Stimulated activated CD8-positive, alpha-beta memory T cell treated with anti-CD3 and anti-CD28 coated beads, Interleukin-15, amount 100 ng/mL, for 4 hours (primary cell): ENCODE measurements around the gene HSD17B7.
A peak's percentile ranks its signal among the peaks of the same experiment; 100 is the strongest.
"Not testable (repeated sequence)": the region's sequence is repeated elsewhere in the genome, so short reads cannot be mapped to it uniquely, and the experiment has no call there.

Source experiments
- DNase-seq, 2 donors: peaks; one replicate each; pipeline ENCODE4 v3.0.0-alpha.2; 2020; ENCODE audit warnings: low read depth in 2 of 2

The HSD17B7 gene

DNA sequence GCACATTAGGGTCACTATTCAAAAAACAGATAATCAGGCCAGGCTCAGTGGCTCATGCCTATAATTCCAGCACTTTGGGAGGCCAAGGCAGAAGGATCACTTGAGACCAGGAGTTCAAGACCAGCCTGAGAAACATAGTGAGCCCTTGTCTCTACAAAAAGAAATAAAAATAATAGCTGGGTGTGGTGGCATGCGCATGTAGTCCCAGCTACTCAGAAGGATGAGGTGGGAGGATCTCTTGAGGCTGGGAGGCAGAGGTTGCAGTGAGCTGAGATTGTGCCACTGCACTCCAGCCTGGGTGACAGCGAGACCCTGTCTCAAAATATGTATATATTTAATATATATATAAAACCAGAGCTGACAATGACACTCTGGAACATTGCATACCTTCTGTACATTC lies 21.9 kb downstream of the HSD17B7 start:
- DNase-seq: not testable (repeated sequence)

DNA sequence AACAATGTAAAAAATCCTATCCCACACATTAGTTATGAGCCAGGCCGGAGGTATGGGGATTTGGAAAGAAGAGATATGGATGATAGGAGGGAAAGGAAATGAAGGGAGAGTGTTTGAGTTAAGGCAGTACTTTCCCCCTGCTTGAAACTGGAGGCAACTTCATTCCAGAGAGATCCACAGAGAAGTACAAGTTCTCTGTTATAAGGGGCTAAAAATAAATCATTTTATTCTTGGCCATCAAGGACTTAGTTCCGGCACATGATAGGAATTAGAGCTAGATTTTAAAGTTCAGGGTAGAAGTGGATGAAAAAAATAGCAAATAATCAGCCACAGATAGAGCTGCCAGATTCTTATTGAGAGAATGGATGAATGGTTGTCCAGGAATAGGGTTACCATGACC lies 27.6 kb downstream of the HSD17B7 start:
- not testable (repeated sequence) for DNase-seq

- not testable (repeated sequence) for DNase-seq
Observed at GRCh38 chr1:162818666-162819065, 28.2 kb downstream of the HSD17B7 start.

DNA sequence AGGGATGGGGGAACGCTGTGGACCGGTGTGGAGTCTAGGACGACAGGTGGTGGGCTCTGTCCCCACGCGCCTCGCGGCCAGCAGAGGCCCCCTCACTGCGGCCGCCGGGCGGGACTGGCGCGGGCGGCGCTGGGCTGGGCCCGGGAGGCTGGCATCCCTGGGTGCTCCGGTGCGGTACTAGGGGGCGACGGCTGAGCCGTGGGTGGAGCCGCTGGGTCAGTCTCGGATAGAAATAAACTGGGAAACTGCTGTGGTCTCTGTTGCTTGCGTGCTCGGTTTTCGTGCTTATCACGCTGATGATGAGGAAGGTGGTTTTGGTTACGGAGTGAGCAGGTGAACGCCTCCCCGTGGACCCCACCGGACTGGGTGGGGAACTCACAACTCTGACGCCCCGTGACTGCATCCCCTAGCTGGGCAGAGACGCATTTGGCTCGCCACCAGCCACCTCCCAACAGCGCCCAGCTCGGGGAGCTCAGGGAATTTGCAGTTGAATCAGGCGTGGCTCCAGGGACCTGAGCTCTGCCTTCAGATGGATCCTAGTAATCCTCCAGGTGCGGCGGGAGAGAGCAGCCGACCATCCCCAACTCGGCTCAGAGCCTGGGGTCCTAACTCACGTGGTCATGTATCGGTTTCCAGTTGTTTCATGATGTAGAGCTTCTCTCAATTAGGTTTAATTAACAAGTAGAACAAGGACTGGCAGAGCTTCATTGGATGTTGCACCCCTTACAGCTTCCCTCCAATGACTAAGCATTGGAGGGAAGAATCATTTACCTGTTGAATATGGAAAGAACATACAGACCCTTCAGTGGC lies 32.1 kb downstream of the HSD17B7 start:
- DNase-seq: no peak

DNA sequence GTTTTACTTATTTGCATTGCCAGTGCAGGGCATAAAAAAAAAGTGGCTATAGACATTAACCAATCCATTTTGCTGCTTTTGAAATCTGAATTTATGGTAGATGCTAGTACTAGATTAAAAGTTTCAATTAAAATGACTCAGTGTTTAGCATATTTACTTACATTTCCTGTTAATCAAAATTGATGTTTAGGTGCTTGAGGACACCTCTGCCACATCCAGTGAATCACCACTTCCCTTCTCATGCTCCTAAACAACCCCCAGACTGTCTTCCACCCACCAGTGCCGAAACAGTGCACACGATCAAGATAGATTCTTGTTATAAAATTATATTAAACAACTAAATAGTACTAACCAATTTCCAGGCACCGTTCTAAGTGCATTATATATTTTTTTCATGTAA lies 32.7 kb downstream of the HSD17B7 start:
- no peak for DNase-seq

- no peak for DNase-seq
Observed at GRCh38 chr1:162823771-162824525, 33.4 kb downstream of the HSD17B7 start.

DNA sequence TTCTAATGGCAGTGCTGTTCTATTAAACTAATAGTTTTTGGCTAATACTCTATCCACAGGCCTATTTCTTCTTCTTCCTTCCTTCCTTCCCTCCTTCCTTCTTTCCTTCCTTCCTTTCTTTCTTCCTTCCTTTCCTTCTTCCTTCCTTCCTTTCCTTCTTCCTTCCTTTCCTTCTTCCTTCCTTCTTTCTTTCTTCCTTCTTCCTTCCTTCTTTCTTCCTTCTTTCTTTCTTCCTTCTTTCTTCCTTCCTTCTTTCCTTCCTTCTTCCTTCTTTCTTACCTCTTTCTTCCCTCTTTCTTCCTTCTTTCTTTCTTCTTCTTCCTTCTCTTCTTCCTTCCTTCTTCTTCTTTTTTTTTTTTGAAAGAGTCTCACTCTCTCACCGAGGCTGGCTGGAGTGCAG lies 38.8 kb downstream of the HSD17B7 start:
- no peak for DNase-seq

GRCh38 chr1:162832470-162832869 lies 42.0 kb downstream of the HSD17B7 start:
- no peak for DNase-seq

DNA sequence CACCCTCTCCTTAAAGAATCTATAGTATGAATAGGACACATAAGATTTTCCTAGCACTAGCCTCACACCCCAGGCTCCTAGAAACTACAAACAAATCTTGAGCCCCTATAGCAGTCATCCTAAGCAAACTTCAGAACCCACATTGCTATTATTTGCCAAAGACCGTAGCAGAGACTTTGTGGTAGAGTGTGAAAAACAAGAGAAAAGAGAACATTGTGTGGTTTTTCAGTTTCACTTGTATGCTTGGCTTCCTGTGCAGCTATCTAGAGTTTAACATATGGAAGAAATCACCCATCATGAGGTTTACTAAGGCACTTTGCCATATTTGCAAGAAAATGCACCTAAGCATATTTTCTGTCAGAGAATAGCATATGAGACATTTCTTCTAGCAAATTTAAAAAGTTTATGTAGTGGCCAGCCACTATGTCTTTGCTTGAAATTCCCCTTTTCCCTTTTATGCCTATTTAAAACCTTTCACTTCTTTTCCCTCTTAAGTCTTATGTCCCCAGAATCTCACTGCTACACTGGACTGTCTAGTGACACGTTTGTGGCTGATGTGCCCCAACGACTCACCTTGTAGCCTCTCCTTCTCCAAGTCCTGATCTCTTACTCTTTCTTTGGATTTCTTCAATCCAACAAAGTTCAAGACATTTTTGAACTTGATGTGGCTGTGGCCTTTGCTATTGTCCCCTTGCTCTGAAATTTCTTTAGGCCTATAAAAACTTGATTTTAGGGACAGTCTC lies 44.8 kb downstream of the HSD17B7 start:
- no peak for DNase-seq

DNA sequence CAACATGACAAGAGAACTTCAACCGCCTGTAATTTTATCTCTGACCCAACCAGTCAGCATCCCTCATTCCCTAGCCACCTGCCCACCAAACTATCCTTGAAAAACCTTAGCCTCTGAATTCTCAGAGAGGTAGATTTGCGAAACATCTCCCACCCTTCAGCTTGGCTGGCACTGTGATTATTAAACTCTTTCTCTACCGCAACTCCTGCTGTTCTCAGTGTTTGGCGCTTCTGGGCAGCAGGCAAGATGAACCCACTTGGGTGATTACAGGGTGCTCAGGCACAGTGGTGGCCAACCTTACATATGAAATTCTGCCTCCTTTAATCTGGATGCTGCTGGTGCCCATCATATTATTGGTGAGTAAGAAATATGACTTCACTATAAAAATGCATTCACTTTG lies 48.4 kb downstream of the HSD17B7 start:
- DNase-seq: no peak

- DNase-seq: no peak
Observed at GRCh38 chr1:162840250-162840839, 49.8 kb downstream of the HSD17B7 start.

GRCh38 chr1:162844153-162844552 lies 53.7 kb downstream of the HSD17B7 start:
- DNase-seq: no peak

- DNase-seq: no peak
Observed at GRCh38 chr1:162846256-162847212, 56.0 kb downstream of the HSD17B7 start.

DNA sequence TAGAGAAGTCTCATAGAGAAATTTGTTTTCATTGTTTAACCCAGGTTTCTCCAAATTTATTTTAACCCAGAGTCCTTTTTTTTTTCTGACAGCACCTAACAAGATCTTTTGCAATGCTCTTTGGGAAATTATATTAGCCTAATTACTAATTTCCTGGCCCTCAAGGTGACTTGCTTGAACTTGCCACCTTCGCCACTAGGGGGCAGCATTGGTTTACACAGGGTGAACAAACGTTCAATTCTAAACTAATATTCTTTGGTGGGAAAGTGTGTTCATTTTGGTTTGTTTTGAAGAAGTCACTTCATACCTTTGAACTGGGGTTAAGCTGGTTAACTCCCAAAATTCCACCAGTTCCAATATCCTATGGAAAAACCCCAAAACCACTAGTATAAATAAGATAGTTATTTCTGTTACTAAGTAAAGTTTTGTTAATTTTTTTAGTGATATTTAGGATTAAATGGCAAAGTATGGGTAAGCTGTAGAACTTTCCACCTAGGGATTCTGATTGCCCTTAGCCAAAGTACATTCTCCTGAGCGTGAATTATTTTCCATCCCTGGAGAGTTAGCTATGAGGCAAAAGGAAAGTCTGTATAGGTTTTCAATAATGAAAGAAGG lies 57.4 kb downstream of the HSD17B7 start:
- DNase-seq: peak; percentile 36 to 60

DNA sequence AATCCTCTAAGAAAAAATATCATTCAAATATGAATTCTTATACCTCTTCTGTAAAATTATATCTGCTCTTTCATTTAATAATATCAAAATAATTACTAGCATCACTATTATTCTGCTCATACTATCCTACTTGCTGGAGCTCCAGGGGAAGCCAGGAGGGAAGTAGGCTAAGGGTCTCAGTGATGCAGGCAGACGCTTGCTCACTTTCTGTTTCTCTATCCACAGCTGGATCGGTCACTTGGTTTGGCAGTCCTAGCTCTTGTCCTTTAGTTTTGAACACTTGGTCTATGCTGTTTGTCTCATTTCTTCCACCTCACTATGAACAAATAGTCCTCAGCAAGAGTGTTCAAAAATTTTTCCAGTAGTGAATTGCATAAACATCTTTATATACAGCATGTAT lies 59.2 kb downstream of the HSD17B7 start:
- DNase-seq: no peak

- DNase-seq: no peak
Observed at GRCh38 chr1:162851341-162851740, 60.8 kb downstream of the HSD17B7 start.

- no peak for DNase-seq
Observed at GRCh38 chr1:162854245-162854882, 63.9 kb downstream of the HSD17B7 start.

- DNase-seq: no peak
Observed at GRCh38 chr1:162855461-162856150, 65.1 kb downstream of the HSD17B7 start.

GRCh38 chr1:162856260-162856659 lies 65.8 kb downstream of the HSD17B7 start:
- DNase-seq: no peak
